SK-N-SH treated with all-trans-retinoic acid at 6 μM for 48 hours (cell line): ENCODE data around the gene FAM184A.

Experiments
- ATAC-seq: fragments of 200-7000 bp; cut with Tn5 transposase; 3 replicates; pipeline ENCODE4 v1.9.1; 2020; ENCODE audit warnings: mild to moderate bottlenecking, moderate library complexity
- ARNTL ChIP-seq: fragments of 450-650 bp; formaldehyde crosslinking; IDR thresholded peaks from 2 replicates; pipeline ENCODE4 v1.5.0; 2020; ENCODE audit warnings: low read depth, mild to moderate bottlenecking, moderate library complexity, borderline replicate concordance
- BACH2 ChIP-seq: fragments of 250-450 bp; sonication (Bioruptor Pico); IDR thresholded peaks from 2 replicates; pipeline ENCODE4 v1.9.0; 2021; ENCODE audit warnings: mild to moderate bottlenecking, borderline replicate concordance
- CSDC2 ChIP-seq: fragments of 250-450 bp; sonication (Bioruptor Pico); IDR thresholded peaks from 2 replicates; pipeline ENCODE4 v1.5.0; 2020; ENCODE audit warnings: mild to moderate bottlenecking, moderate library complexity
- ESRRG ChIP-seq: fragments of 250-450 bp; sonication (Bioruptor Pico); IDR thresholded peaks from 2 replicates; pipeline ENCODE4 v1.6.1; 2021; ENCODE audit warnings: mild to moderate bottlenecking
- ISL1 ChIP-seq: fragments of 250-450 bp; sonication (Bioruptor Pico); IDR thresholded peaks from 2 replicates; pipeline ENCODE4 v2.1.2; 2022; ENCODE audit warnings: mild to moderate bottlenecking, moderate library complexity
- OSR1 ChIP-seq: fragments of 250-450 bp; sonication (Bioruptor Pico); IDR thresholded peaks from 2 replicates; pipeline ENCODE4 v1.8.0; 2022; ENCODE audit warnings: moderate library complexity, mild to moderate bottlenecking, inconsistent platforms
- PPARA ChIP-seq: fragments of 250-450 bp; sonication (Bioruptor Pico); IDR thresholded peaks from 2 replicates; pipeline ENCODE4 v1.5.0; 2020; ENCODE audit warnings: mild to moderate bottlenecking, borderline replicate concordance
- RARB ChIP-seq: fragments of 250-450 bp; sonication (Bioruptor Pico); IDR thresholded peaks from 2 replicates; pipeline ENCODE4 v1.8.0; 2021; ENCODE audit warnings: mild to moderate bottlenecking, moderate library complexity
- SNAI2 ChIP-seq: fragments of 250-450 bp; sonication (Bioruptor Pico); IDR thresholded peaks from 2 replicates; pipeline ENCODE4 v1.5.0; 2020; ENCODE audit warnings: mild to moderate bottlenecking, moderate library complexity
- TCF4 ChIP-seq: fragments of 250-450 bp; sonication (Bioruptor Pico); IDR thresholded peaks from 2 replicates; pipeline ENCODE4 v1.8.0; 2021; ENCODE audit warnings: mild to moderate bottlenecking, moderate library complexity, borderline replicate concordance
- TOX ChIP-seq: fragments of 250-450 bp; sonication (Bioruptor Pico); IDR thresholded peaks from 2 replicates; pipeline ENCODE4 v1.8.0; 2021; ENCODE audit warnings: mild to moderate bottlenecking, moderate library complexity, borderline replicate concordance
- ZC3H10 ChIP-seq: fragments of 250-450 bp; sonication (Bioruptor Pico); IDR thresholded peaks from 2 replicates; pipeline ENCODE4 v1.5.1; 2021; ENCODE audit warnings: mild to moderate bottlenecking, moderate library complexity
- ZFP30 ChIP-seq: fragments of 450-650 bp; formaldehyde crosslinking; IDR thresholded peaks from 2 replicates; pipeline ENCODE4 v1.5.0; 2022; ENCODE audit warnings: mild to moderate bottlenecking, moderate library complexity
- ZNF565 ChIP-seq: fragments of 450-650 bp; formaldehyde crosslinking; conservative IDR thresholded peaks from 2 replicates; pipeline ENCODE4 v1.5.0; 2020; ENCODE audit warnings: low read depth, mild to moderate bottlenecking, moderate library complexity
- ZNF70 ChIP-seq: fragments of 450-650 bp; formaldehyde crosslinking; IDR thresholded peaks from 2 replicates; pipeline ENCODE4 v1.5.0; 2020; ENCODE audit warnings: mild to moderate bottlenecking, moderate library complexity
- ZNF8 ChIP-seq: fragments of 450-650 bp; formaldehyde crosslinking; IDR thresholded peaks from 2 replicates; pipeline ENCODE4 v1.5.0; 2020; ENCODE audit warnings: mild to moderate bottlenecking, moderate library complexity
- TF ChIP-seq, protein P1 (sequence below): fragments of 250-450 bp; sonication (Bioruptor Pico); IDR thresholded peaks from 2 replicates; pipeline ENCODE4 v1.5.1; 2020; ENCODE audit warnings: low read depth, mild to moderate bottlenecking, moderate library complexity
- TF ChIP-seq, protein P2 (sequence below): fragments of 250-450 bp; sonication (Bioruptor Pico); IDR thresholded peaks from 2 replicates; pipeline ENCODE4 v1.8.0; 2020; ENCODE audit warnings: mild to moderate bottlenecking, moderate library complexity, borderline replicate concordance
- TF ChIP-seq, protein P3 (sequence below): fragments of 250-450 bp; sonication (Bioruptor Pico); IDR thresholded peaks from 2 replicates; pipeline ENCODE4 v1.5.0; 2020; ENCODE audit warnings: mild to moderate bottlenecking, moderate library complexity
- TF ChIP-seq, protein P4 (sequence below): fragments of 250-450 bp; sonication (Bioruptor Pico); IDR thresholded peaks from 2 replicates; pipeline ENCODE4 v1.8.0; 2021; ENCODE audit warnings: low read depth, mild to moderate bottlenecking, moderate library complexity, borderline replicate concordance
- TF ChIP-seq, protein P5 (sequence below): fragments of 250-450 bp; sonication (Bioruptor Pico); IDR thresholded peaks from 2 replicates; pipeline ENCODE4 v1.5.1; 2021; ENCODE audit warnings: mild to moderate bottlenecking, moderate library complexity

FAM184A gene

DNA sequence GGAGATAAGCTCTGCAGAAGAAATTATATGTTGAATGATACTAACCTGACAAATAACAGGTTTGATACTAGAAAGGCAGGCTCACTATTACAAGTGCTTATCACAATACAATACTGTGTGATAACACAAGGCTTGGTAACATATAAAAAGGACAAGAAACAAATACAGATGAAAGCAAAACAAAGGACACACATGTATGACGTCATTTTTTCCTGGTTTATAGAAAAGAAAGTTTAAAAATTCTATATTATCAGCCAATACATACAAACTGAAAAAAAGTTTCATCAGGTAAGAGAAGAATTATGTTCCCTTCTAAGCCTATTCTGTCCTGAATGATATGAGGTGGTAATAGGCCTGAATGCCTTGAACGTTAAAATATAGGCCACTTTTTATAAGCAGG lies 111.2 kb downstream of the FAM184A start:
- TF ChIP-seq, protein P1, sequence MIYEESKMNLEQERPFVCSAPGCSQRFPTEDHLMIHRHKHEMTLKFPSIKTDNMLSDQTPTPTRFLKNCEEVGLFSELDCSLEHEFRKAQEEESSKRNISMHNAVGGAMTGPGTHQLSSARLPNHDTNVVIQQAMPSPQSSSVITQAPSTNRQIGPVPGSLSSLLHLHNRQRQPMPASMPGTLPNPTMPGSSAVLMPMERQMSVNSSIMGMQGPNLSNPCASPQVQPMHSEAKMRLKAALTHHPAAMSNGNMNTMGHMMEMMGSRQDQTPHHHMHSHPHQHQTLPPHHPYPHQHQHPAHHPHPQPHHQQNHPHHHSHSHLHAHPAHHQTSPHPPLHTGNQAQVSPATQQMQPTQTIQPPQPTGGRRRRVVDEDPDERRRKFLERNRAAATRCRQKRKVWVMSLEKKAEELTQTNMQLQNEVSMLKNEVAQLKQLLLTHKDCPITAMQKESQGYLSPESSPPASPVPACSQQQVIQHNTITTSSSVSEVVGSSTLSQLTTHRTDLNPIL (CRISPR knock-in tag), result no peak
- no peak for ATAC-seq

DNA sequence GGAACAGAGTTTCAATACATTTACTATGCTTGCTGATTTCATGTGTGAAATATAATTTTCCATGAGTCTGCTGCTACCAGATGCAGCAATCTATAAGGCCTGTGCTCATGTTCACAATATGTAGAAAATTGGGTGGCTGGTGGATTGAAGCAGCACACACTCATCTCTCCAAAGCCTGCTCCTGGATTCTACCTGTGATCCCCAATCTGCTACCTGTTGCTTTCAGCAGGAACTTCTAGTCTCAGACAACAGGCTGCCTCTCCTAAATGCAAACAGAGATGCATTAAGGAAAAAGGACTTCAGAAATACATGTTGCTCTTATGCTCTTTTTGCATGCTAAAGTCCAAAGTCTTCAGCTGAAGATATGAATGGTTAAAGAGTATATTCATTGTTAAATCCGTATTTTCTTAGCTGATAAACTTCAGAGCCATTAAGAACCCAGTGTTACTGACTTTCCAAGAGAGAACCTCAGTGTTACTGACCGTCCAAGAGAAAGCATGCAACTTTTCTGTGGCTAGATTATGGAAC lies 112.6 kb downstream of the FAM184A start:
- ATAC-seq, result no peak
- TF ChIP-seq, protein P2, sequence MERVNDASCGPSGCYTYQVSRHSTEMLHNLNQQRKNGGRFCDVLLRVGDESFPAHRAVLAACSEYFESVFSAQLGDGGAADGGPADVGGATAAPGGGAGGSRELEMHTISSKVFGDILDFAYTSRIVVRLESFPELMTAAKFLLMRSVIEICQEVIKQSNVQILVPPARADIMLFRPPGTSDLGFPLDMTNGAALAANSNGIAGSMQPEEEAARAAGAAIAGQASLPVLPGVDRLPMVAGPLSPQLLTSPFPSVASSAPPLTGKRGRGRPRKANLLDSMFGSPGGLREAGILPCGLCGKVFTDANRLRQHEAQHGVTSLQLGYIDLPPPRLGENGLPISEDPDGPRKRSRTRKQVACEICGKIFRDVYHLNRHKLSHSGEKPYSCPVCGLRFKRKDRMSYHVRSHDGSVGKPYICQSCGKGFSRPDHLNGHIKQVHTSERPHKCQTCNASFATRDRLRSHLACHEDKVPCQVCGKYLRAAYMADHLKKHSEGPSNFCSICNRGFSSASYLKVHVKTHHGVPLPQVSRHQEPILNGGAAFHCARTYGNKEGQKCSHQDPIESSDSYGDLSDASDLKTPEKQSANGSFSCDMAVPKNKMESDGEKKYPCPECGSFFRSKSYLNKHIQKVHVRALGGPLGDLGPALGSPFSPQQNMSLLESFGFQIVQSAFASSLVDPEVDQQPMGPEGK, result no peak
- no peak for TF ChIP-seq ARNTL (CRISPR knock-in tag)
- no peak for TF ChIP-seq ZNF70 (CRISPR knock-in tag)
- TF ChIP-seq OSR1, result no peak
- TF ChIP-seq ZC3H10 (CRISPR knock-in tag), result no peak
- no peak for TF ChIP-seq ZFP30 (CRISPR knock-in tag)
- no peak for TF ChIP-seq CSDC2 (CRISPR knock-in tag)
- no peak for TF ChIP-seq ESRRG (CRISPR knock-in tag)
- TF ChIP-seq, protein P3, sequence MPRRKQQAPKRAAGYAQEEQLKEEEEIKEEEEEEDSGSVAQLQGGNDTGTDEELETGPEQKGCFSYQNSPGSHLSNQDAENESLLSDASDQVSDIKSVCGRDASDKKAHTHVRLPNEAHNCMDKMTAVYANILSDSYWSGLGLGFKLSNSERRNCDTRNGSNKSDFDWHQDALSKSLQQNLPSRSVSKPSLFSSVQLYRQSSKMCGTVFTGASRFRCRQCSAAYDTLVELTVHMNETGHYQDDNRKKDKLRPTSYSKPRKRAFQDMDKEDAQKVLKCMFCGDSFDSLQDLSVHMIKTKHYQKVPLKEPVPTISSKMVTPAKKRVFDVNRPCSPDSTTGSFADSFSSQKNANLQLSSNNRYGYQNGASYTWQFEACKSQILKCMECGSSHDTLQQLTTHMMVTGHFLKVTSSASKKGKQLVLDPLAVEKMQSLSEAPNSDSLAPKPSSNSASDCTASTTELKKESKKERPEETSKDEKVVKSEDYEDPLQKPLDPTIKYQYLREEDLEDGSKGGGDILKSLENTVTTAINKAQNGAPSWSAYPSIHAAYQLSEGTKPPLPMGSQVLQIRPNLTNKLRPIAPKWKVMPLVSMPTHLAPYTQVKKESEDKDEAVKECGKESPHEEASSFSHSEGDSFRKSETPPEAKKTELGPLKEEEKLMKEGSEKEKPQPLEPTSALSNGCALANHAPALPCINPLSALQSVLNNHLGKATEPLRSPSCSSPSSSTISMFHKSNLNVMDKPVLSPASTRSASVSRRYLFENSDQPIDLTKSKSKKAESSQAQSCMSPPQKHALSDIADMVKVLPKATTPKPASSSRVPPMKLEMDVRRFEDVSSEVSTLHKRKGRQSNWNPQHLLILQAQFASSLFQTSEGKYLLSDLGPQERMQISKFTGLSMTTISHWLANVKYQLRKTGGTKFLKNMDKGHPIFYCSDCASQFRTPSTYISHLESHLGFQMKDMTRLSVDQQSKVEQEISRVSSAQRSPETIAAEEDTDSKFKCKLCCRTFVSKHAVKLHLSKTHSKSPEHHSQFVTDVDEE, result no peak
- TF ChIP-seq SNAI2 (CRISPR knock-in tag), result no peak
- no peak for TF ChIP-seq TCF4 (CRISPR knock-in tag)
- TF ChIP-seq, protein P1 (CRISPR knock-in tag), result no peak
- no peak for TF ChIP-seq ISL1 (CRISPR knock-in tag)
- no peak for TF ChIP-seq BACH2 (CRISPR knock-in tag)
- TF ChIP-seq ZNF8 (CRISPR knock-in tag), result no peak
- TF ChIP-seq, protein P4, sequence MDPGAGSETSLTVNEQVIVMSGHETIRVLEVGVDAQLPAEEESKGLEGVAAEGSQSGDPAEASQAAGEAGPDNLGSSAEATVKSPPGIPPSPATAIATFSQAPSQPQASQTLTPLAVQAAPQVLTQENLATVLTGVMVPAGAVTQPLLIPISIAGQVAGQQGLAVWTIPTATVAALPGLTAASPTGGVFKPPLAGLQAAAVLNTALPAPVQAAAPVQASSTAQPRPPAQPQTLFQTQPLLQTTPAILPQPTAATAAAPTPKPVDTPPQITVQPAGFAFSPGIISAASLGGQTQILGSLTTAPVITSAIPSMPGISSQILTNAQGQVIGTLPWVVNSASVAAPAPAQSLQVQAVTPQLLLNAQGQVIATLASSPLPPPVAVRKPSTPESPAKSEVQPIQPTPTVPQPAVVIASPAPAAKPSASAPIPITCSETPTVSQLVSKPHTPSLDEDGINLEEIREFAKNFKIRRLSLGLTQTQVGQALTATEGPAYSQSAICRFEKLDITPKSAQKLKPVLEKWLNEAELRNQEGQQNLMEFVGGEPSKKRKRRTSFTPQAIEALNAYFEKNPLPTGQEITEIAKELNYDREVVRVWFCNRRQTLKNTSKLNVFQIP (CRISPR knock-in tag), result no peak
- TF ChIP-seq TOX (CRISPR knock-in tag), result no peak

DNA sequence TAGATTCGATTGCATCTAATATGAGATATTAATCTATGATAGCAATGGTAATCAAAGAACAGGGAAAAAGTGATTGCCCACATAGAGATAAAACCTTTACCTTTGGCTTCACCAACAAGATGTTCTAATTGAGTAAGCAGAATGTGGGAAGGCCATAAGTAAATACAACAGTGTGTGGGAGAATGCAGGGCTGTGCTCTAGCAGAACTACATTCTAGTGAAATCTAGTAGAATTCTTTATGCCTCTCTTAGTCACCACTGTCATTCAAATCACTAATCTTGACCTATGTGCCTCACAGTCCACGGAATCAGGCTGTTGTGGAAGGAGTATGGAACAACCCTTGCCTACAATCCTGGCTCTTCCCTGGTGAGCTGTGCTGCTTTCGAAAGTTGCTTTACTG lies 113.1 kb downstream of the FAM184A start:
- TF ChIP-seq CSDC2 (CRISPR knock-in tag), result no peak
- TF ChIP-seq BACH2 (CRISPR knock-in tag), result no peak
- TF ChIP-seq PPARA (CRISPR knock-in tag), result no peak
- TF ChIP-seq, protein P4 (CRISPR knock-in tag), result no peak
- TF ChIP-seq, protein P1 (CRISPR knock-in tag), result no peak
- TF ChIP-seq, protein P3, result no peak
- no peak for TF ChIP-seq RARB (CRISPR knock-in tag)
- TF ChIP-seq ZNF8 (CRISPR knock-in tag), result no peak
- TF ChIP-seq ZNF565 (CRISPR knock-in tag), result no peak
- TF ChIP-seq, protein P5, sequence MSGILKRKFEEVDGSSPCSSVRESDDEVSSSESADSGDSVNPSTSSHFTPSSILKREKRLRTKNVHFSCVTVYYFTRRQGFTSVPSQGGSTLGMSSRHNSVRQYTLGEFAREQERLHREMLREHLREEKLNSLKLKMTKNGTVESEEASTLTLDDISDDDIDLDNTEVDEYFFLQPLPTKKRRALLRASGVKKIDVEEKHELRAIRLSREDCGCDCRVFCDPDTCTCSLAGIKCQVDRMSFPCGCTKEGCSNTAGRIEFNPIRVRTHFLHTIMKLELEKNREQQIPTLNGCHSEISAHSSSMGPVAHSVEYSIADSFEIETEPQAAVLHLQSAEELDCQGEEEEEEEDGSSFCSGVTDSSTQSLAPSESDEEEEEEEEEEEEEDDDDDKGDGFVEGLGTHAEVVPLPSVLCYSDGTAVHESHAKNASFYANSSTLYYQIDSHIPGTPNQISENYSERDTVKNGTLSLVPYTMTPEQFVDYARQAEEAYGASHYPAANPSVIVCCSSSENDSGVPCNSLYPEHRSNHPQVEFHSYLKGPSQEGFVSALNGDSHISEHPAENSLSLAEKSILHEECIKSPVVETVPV, result no peak
- ATAC-seq, result no peak
